Gastrocnemius medialis (tissue), 4 donors: ENCODE results near the gene STON2. TPM values are rescaled to one million over a fixed set of nuclear protein-coding genes. Genes with fewer than 3 reads are reported as not detected.
A peak's percentile ranks its signal among the peaks of the same experiment; 100 is the strongest.

Experiments used
- ATAC-seq, 2 donors: fragments of 150-250 bp; one replicate each; pipeline ENCODE4 v1.9.1; 2016
- DNase-seq, 2 donors: peaks; one replicate each; pipeline ENCODE4 v3.0.0-alpha.2; 2019
- H3K27ac ChIP-seq, 4 donors: fragments of 200-600 bp; sonication (generic); 1 replicate in 1 of 4; 2 replicates in 3 of 4; pipeline ENCODE4 v1.5.1; 2016 to 2018; ENCODE audit warnings: mild to moderate bottlenecking in 2 of 4, moderate library complexity in 1 of 4
- H3K27me3 ChIP-seq, 3 donors: fragments of 200-600 bp; sonication (generic) in 2 of 3; 1 replicate in 1 of 3; 2 replicates in 2 of 3; pipeline versions ENCODE4 v1.5.1 to v1.6.0; 2016 to 2019; ENCODE audit warnings: mild to moderate bottlenecking in 1 of 3, moderate library complexity in 1 of 3
- H3K36me3 ChIP-seq, 2 donors: fragments of 200-600 bp; sonication (generic) in 1 of 2; one replicate each; pipeline ENCODE4 v1.5.1; 2017 to 2018
- H3K4me1 ChIP-seq, 2 donors: fragments of 200-600 bp; sonication (generic) in 1 of 2; one replicate each; pipeline ENCODE4 v1.5.1; 2016 to 2017; ENCODE audit warnings: mild to moderate bottlenecking in 2 of 2
- H3K4me3 ChIP-seq, 4 donors: fragments of 200-600 bp; sonication (generic) in 3 of 4; 1 replicate in 1 of 4; 2 replicates in 3 of 4; pipeline ENCODE4 v1.5.1; 2016 to 2019; ENCODE audit warnings: mild to moderate bottlenecking in 2 of 4
- H3K9me3 ChIP-seq, 3 donors: fragments of 200-600 bp; sonication (generic) in 2 of 3; 1 replicate in 1 of 3; 2 replicates in 2 of 3; pipeline ENCODE4 v1.5.1; 2016 to 2019
- CTCF ChIP-seq, 5 experiments: fragments of 450-650 bp in 3 of 5; fragments of 200-600 bp in 2 of 5; sonication (generic) in 2 of 5; IDR thresholded peaks in 4 of 5; conservative IDR thresholded peaks in 1 of 5; 1 replicate in 4 of 5; 2 replicates in 1 of 5; pipeline ENCODE4 v1.5.1; 2016 to 2019; ENCODE audit warnings: antibody characterized with exemption in 5 of 5, mild to moderate bottlenecking in 3 of 5, moderate library complexity in 3 of 5
- POLR2A ChIP-seq, 2 donors: fragments of 450-650 bp; IDR thresholded peaks; one replicate each; pipeline ENCODE4 v1.6.1; 2017; ENCODE audit warnings: antibody characterized with exemption in 2 of 2, mild to moderate bottlenecking in 2 of 2, moderate library complexity in 2 of 2
- in situ Hi-C, 4 donors: fragments of 200-750 bp; cut with MboI; loops; one replicate each; pipeline versions ENCODE4 v1.15.0 to v1.8.0; 2017; ENCODE audit warnings: low sequenced_read_pairs in 4 of 4
- intact Hi-C: fragments of 100-400 bp; cut with DNase I; formaldehyde crosslinking; loops from one replicate; pipeline ENCODE4 v1.15.1; 2023; ENCODE audit warnings: low total_unique reads
- total RNA-seq, 4 donors: library from RNA; depleted of rRNA; stranded (reverse); fragments of >200 nt; gene quantifications; one replicate each; pipeline versions ENCODE4 v1.1.0 to v1.2.3, GENCODE V29; 2016

The STON2 gene
- total RNA-seq, 4 donors from 2014 or later, result 60.2 to 198 (median 161) TPM

DNA sequence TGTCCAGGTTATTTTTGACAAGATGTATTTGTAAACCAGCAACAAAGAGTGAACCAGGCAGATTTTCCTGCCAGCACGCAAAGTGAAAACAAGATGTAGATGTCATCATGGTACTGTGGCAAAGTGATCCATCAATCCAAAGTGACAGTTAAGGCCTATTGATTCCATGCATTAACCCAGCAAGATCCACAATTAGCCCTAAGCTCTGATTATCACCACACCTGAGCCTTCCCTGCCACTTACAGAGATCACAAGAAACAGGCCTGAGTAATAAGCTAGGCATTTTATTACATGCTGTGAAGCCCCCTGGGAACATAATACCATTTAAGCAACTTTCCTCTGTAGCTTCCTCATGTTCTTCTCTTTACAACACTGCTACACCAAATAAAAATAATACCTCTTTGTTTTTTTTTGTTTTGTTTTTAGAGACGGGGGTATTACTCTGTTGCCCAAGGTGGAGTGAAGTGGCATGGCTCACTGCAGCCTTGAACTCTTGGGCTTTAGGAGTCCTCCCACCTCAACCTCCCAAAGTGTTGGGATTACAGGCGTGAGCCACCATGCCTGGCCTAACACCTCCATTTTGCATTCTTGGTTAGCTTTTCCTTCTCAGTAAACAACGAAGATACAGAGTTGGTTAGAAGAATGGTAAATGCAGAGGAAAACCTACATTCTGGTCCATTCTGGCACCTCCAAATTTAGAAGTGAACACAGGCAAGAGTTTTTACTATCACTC is 85.5 kb downstream of the STON2 start:
- no peak for TF ChIP-seq POLR2A (IDR thresholded peaks at IDR 0.05)
- TF ChIP-seq CTCF (IDR thresholded peaks at IDR 0.05 in 4 of 5, conservative IDR thresholded peaks at IDR 0.05 in 1 of 5), result no peak
- ATAC-seq (no peak), DNase-seq (no peak)
- intact Hi-C loops (loop anchor here (5.0 kb wide), 1 partner anchor 73 kb away; no protein-coding TSS in a partner anchor), in situ Hi-C loops (no loop called here)
- Histone ChIP-seq H3K9me3 (no peaks in the 10 kb centered on the region), H3K27me3 (no peaks in the 10 kb centered on the region), H3K4me3 (no peak overlapping the region), H3K36me3 (no peaks in the 10 kb centered on the region), H3K4me1 (peaks cover 12 to 25% of the 10 kb centered on the region in 2 donors), H3K27ac (no peak overlapping the region)

DNA sequence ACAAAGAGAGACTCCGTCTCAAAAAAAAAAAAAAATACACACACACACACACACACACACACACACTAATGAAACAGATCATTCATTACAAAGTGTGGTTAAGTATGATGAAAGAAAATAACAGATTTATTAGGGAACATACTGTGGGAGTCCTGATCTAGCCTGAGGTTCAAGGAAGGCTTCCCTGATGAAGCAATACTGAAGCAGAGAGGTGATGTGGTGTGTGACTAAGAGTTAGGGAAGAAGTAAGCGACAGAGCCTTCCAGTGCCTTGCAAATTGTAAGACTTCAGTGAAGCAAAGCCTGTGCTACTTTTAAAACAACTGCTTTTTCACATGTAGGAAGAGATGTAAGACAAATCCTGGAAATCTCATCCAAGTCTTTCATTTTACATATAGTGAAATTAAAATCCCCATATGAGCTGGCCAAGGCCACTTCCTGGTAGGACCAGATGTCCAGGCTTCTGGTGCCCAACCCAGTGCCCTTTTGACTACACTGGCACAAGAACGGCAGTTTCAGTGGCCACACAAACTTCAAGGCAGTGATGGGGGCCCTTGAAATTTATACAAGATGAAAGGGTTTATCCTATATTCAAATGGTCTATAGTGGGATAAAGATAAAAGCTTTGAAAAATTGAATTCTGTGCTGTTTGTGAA is 86.2 kb downstream of the STON2 start:
- Histone ChIP-seq H3K27me3 (no peaks in the 10 kb centered on the region), H3K36me3 (no peaks in the 10 kb centered on the region), H3K27ac (no peak overlapping the region), H3K4me3 (no peak overlapping the region), H3K4me1 (peaks cover 12 to 25% of the 10 kb centered on the region in 2 donors), H3K9me3 (no peaks in the 10 kb centered on the region)
- in situ Hi-C loops, result no loop called here
- intact Hi-C loops, result loop anchor here (5.0 kb wide), 1 partner anchor 73 kb away; no protein-coding TSS in a partner anchor
- no peak for DNase-seq
- peak in 1 of 2 donors; percentile 51 for ATAC-seq
- TF ChIP-seq POLR2A (IDR thresholded peaks at IDR 0.05) (no peak), CTCF (IDR thresholded peaks at IDR 0.05 in 4 of 5, conservative IDR thresholded peaks at IDR 0.05 in 1 of 5) (no peak)

DNA sequence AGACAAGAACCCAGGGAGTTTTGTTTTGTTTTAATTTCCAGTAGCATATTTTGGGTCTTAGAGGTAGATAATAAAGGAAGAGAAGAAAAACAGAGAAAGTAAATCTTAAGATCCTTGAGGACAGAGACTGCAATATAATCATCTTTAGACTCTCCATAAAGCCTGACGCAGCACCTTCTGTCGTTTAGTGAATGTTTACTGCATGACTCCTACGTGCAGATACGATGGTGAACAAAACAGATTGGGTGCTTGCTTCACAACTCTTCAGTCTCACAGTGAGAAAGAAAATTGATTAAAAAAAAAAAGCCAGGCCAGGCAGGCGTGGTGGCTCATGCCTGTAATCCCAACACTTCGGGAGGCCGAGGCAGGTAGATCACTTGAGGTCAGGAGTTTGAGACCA is 86.9 kb downstream of the STON2 start:
- no peak overlapping the region for H3K27ac ChIP-seq
- H3K9me3 ChIP-seq, result no peaks in the 10 kb centered on the region
- ATAC-seq (no peak), DNase-seq (no peak)
- no peak overlapping the region for H3K4me3 ChIP-seq
- no peaks in the 10 kb centered on the region for H3K36me3 ChIP-seq
- intact Hi-C loops (loop anchor here (5.0 kb wide), 1 partner anchor 74 kb away; no protein-coding TSS in a partner anchor), in situ Hi-C loops (no loop called here)
- no peak for TF ChIP-seq CTCF (IDR thresholded peaks at IDR 0.05 in 4 of 5, conservative IDR thresholded peaks at IDR 0.05 in 1 of 5)
- TF ChIP-seq POLR2A (IDR thresholded peaks at IDR 0.05), result no peak
- no peaks in the 10 kb centered on the region for H3K27me3 ChIP-seq
- peaks cover 12 to 25% of the 10 kb centered on the region in 2 donors for H3K4me1 ChIP-seq

DNA sequence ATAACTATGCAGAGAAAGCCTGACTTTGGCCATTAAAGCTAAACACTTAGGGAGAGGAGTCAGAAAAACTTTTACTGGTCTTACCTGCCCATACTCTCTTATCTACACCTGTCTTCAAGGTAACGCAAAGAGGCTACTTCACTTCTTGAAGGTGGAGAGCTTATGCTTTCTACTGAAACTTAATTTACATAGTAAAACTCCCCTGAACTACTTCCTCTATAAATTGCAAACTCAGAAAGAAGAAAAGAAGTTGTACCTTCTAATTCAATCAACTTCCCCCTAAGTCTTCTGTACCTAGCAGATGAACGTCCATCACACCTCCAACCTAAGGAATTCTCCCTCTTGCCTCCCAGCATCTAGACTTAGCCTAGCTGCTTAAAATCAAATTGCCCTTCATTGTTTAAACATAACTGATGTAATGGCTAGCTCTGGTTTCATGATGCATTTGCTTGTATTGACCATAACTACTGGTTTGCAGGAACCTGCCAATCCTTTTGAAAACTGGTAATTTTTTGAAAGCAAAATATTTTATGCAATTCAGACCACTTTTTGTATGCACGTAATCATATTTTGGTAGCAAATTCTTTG is 87.7 kb downstream of the STON2 start:
- intact Hi-C loops, result loop anchor here (5.0 kb wide), 1 partner anchor 75 kb away; no protein-coding TSS in a partner anchor
- H3K4me1 ChIP-seq, result peaks cover 12 to 25% of the 10 kb centered on the region in 2 donors
- ATAC-seq (no peak), DNase-seq (no peak)
- TF ChIP-seq CTCF (IDR thresholded peaks at IDR 0.05 in 4 of 5, conservative IDR thresholded peaks at IDR 0.05 in 1 of 5) (no peak), POLR2A (IDR thresholded peaks at IDR 0.05) (no peak)
- no peak overlapping the region for H3K4me3 ChIP-seq
- H3K36me3 ChIP-seq, result no peaks in the 10 kb centered on the region
- no peak overlapping the region for H3K27ac ChIP-seq
- H3K27me3 ChIP-seq, result no peaks in the 10 kb centered on the region
- in situ Hi-C loops, result no loop called here
- H3K9me3 ChIP-seq, result no peaks in the 10 kb centered on the region
